WTC11 (cell line): ENCODE measurements around the gene JMJD8.

Source experiments
- CBFB ChIP-seq: sonication (generic); formaldehyde crosslinking; IDR thresholded peaks from 2 replicates; pipeline ENCODE4 v1.8.1; 2022; ENCODE audit warnings: mild to moderate bottlenecking, low read depth, missing genetic modification reagents
- CTCF ChIP-seq: fragments of 200-600 bp; IDR thresholded peaks from 2 replicates; pipeline ENCODE4 v1.8.0; 2022; ENCODE audit warnings: antibody characterized with exemption
- ETV6 ChIP-seq: sonication (generic); formaldehyde crosslinking; IDR thresholded peaks from 2 replicates; pipeline ENCODE4 v1.8.1; 2022; ENCODE audit warnings: mild to moderate bottlenecking, missing genetic modification reagents
- STAT6 ChIP-seq: sonication (generic); formaldehyde crosslinking; conservative IDR thresholded peaks from 2 replicates; pipeline ENCODE4 v1.8.1; 2023; ENCODE audit warnings: mild to moderate bottlenecking, low read depth, missing genetic modification reagents, moderate library complexity

GRCh38 chr16:662095-662494, 22.0 kb downstream of the JMJD8 start:
- no peak for TF ChIP-seq ETV6 (CRISPR knock-in tag)
- TF ChIP-seq CTCF = no peak
- TF ChIP-seq STAT6 (CRISPR knock-in tag) = no peak
- no peak for TF ChIP-seq CBFB (CRISPR knock-in tag)
